Panc1 (cell line): ENCODE results near the gene MGMT.

Experiments
- CTCF ChIP-seq: fragments of 450-650 bp; IDR thresholded peaks from 2 replicates; pipeline ENCODE4 v1.5.1; 2017; ENCODE audit warnings: mild to moderate bottlenecking
- POLR2AphosphoS5 ChIP-seq: IDR thresholded peaks from 2 replicates; pipeline ENCODE4 v1.6.1; 2012; ENCODE audit warnings: mild to moderate bottlenecking, low read depth, low read length, moderate library complexity
- SIN3A ChIP-seq: IDR thresholded peaks from 2 replicates; pipeline ENCODE4 v1.6.1; 2012; ENCODE audit warnings: low read depth, mild to moderate bottlenecking, low read length, moderate library complexity, borderline replicate concordance; ENCODE audit not compliant: insufficient read depth

DNA sequence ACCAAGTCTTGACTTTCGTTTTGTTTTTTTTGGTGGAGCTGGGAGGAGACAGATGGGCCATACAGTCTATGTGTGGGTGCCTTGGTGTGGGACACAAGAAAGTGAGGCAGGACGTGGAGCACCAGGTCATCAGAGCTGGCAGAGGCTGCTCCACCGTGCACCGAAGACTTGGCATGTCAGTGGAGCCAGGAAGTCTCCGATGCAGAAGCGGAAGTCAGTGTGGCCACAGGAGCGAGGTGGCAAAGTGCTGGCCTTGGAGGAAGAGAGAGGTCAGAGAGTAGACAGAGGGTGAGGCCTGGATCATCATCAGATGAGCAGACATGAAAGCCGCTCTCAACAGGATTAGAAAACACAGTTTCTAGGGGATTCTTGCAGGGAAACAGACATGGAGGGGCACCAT, 116.8 kb downstream of the MGMT start:
- TF ChIP-seq CTCF (no peak), POLR2AphosphoS5 (no peak), SIN3A (no peak)
